VCaP (cell line): ENCODE data around the gene MOB3A.

ENCODE experiments used
- H3K27ac ChIP-seq: fragments of 450-650 bp; 2 replicates; pipeline ENCODE4 v1.5.1; 2017
- CTCF ChIP-seq: fragments of 450-650 bp; conservative IDR thresholded peaks from 2 replicates; pipeline ENCODE4 v1.5.1; 2017; ENCODE audit warnings: mild to moderate bottlenecking, moderate library complexity

Gene MOB3A

GRCh38 chr19:2120821-2121220 lies 24.7 kb upstream of the MOB3A start:
- no peak overlapping the region for H3K27ac ChIP-seq
- no peak for TF ChIP-seq CTCF

- no peak overlapping the region for H3K27ac ChIP-seq
- TF ChIP-seq CTCF, result no peak
Measured at GRCh38 chr19:2119921-2120785, 24.0 kb upstream of the MOB3A start.

- TF ChIP-seq CTCF, result no peak
Measured at GRCh38 chr19:2118438-2118837, 22.3 kb upstream of the MOB3A start.

GRCh38 chr19:2117215-2117960 lies 21.3 kb upstream of the MOB3A start:
- TF ChIP-seq CTCF, result no peak
- H3K27ac ChIP-seq, result no peak overlapping the region

More at GRCh38 chr19:2118438-2118837, 22.3 kb upstream of the MOB3A start:
- H3K27ac ChIP-seq, result no peak overlapping the region

GRCh38 chr19:2116507-2116906 lies 20.4 kb upstream of the MOB3A start:
- no peak for TF ChIP-seq CTCF
- H3K27ac ChIP-seq, result no peak overlapping the region

GRCh38 chr19:2115911-2116426 lies 19.8 kb upstream of the MOB3A start:
- no peak for TF ChIP-seq CTCF
- no peak overlapping the region for H3K27ac ChIP-seq

GRCh38 chr19:2115324-2115723 lies 19.2 kb upstream of the MOB3A start:
- TF ChIP-seq CTCF, result no peak
- no peak overlapping the region for H3K27ac ChIP-seq
